ENCODE results near the gene OMA1.
"Not testable (repeated sequence)": the region's sequence is repeated elsewhere in the genome, so short reads cannot be mapped to it uniquely, and the experiment has no call there.

Gene OMA1
- total RNA-seq: 37.5 to 46.2 reads per million in 2 donors

DNA sequence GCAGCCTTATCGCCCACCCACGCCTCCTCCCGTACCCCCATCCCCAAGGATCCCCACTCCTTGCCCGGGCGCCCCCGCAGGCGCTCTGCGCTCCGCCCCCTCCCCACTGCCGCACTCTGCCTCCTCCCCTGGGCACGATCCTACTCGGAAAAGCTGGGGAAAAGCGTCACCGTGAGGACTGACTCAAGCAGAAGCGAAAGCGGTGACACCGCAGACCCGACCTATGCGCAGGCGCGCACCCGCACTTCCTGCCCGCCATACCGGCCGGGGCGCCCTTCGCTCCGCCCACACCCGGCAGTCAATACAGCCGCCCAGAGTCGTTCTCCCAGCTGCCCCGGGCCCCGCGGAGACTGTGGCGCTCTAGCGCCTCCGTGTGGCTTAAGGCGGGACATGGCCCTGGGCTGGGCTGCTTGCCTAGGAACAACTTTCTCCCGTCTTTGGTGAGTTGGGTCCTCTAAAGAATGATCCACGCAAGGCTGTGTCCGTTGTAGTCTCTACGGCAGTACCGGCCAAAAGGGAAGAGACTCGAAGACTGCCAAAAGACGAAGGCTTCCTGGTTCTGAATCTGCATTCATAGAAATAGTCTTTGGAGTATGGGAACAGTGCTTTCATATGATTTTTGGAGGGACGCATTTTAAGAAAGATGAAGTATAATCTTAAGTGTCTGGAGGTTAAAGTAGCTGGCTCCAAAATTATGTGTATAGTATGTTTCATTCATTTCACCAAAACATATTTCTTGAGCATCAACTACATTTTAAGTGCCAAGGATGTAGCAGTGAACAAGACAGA is at the start of gene OMA1:
OMA1 (minus strand) TSS at position 207 of the 789 bp plus-strand sequence. CDS start 7,432 bp downstream, outside the sequence.
- DNase-seq: peak; percentile 95

DNA sequence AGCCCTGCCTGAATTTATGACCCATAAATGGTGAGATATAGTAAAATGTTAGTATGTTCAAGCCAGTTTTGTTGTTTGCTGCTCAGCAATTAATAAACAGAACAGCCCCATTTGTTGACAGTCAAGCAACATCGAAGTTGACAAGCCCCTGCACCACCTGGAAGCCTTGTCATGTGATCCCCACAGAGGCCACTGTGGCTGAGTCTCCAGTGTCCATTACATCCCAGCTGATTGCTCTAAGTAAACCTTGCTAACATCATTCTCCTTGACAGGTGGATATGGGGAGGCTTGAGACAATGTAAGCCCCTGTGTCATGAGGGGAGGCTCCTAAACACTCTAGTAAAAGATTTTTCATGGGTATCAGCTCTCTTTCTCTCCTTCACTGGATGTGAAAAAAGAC is 48.0 kb upstream of the OMA1 start:
- DNase-seq: no peak

DNA sequence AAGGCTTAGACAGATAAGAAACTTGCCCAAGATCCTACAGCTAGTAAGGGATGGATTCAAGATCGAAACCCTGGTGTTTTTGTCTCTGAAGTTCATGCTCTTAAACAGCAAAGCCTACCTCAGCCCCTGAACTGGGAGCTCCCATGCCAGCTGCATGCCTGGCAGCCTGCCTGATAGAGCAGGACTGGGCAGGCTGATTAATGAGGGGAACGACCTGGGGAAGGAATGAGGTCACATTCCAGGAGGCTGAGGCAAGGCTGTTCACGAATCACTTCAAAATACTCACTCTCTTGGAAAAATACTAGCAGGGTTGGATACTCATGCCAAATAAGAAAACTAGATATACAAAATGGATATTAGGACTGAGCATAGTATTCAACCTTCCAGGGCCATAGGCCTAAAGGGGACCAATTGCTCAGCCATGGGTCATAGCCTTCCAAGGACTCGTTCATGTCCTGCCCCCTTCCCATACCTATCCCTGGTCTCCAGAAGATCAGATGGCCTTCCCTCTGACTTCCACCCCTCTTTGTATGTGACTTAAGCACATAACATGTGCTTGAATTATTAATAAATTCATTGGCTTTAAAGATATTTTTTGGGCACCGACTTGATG is 46.1 kb upstream of the OMA1 start:
- DNase-seq: no peak

DNA sequence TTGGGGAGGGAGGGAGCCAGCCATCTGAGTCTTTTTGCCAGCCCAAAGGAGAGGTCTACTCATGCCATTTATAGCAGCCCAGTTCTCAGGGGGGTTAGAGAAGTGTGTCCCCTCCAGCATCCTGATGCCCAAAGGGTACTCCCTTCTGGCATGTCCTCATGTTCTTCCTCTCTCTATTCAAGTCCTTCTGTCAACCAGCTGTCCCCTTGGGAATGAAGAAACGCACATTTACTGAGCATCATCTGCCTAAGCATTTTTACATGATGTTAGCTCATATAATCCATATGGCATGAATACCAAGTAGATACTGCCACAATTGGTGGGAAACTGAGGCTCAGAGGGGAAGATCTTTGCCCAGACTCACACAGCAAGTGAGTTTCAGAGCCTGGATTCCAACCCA is 45.3 kb upstream of the OMA1 start:
- DNase-seq: no peak

DNA sequence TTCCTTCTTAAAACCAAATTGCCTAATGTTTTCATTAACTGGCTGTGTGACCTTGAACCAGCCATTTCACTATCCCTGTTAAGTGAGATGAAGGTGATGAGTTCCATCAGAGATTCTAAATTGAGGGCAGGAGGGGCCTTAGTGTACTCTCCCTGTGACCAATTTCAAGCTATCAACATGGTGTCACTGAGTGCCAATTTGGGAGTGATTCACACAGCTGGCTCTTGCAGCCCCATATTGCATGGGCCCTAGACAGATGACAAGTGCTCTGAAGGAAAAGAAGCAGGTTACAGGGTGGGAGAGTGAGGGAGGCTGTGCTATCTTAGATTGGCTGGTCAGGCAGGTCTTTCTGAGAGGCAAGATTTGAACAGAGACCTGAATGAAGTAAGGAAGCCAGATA is 43.5 kb upstream of the OMA1 start:
- no peak for DNase-seq

DNA sequence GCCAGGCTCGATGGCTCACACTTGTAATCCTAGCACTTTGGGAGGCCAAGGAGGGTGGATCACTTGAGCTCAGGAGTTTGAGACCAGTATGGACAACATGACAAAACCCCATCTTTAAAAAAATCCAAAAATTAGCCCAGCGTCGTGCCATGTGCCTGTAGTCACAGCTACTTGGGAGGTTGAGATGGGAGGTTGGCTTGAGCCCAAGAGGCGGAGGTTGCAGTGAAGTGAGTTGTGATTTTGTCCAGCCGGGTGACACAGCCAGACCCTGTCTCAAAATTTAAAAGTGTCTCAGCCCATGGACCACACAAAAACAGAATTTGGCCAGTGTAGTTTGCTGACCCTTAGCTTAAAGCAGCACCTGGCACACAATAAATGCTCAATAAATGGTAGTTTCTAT is 41.9 kb upstream of the OMA1 start:
- no peak for DNase-seq

DNA sequence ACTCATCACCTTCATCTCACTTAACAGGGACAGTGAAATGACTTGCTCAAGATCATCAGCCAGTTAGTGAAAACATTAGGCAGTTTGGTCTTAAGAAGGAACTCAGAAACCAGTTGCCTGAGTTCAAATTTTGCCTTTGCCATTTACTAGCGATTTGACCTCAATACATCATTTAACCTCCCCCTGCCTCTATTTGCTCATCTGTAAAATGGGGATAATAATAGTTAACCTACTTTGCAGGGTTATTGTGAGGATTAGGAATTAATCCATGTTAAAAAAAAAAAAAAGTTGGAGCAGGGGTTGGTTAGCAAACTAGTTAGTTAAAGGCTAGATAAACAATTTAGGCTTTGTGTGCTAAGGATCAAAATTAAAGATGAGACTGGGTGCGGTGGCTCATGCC is 41.1 kb upstream of the OMA1 start:
- no peak for DNase-seq

DNA sequence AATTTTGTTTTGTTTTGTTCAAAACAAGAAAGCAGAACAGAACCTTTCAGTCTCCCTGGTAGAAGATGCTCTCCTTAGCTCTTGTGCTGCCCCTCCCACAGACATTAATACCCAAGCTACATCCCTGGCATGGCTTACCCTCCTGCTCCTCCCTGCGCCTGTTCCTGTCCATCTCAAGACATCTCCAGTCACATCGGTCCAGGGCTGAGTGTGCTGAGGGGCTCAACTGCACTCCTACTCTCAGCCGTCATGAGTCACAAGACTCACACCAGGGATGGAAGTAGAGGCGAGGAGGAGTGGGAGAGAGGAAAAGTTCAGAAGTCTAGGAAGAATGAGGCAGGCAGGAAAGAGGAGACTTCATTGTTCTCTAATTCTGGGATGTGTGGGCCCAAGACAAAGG is 39.7 kb upstream of the OMA1 start:
- no peak for DNase-seq

DNA sequence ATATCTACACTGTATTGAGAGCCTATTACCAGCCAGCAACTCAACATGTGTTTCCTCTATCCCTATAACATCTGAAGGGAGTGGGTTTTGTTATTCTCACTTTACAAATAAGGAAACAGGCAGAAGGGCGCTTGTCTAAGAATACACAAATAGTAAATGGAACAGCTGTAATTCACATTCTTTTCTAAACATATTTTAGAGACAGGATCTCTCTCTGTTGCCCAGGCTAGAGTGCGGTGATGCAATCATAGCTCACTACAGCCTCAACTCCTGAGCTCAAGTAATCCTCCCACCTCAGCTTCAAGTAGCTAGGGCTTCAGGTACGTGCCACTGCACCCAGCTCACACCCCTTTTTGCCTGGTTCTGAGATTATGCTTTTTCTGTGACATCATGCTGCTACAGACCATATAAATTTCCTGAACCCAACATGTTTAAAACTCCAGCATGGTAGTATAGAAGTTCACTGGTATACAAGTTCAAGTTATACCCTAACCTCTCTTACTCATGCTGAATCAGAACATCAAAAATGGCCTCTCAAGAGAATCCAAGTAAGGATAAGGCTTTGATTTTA is 39.1 kb upstream of the OMA1 start:
- no peak for DNase-seq

DNA sequence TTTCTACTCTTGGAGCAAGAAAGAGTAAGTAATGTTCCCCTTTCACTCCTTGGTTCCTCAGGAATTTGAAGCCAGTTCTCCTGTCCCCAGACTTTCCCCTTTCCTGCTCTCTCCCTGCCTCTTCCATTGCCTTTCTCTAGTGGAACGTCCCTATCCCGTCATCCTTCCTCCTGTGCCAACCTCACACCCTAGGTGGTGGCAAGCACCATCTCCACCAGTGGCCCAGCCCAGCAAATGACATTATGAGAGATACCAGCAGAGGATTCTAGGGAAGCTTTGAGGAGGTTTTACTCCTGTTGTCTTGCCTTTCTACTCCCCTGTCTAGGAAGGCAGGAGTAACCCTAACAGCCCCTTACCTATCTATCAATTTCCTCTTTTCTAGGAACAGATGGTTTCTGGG is 38.6 kb upstream of the OMA1 start:
- no peak for DNase-seq

DNA sequence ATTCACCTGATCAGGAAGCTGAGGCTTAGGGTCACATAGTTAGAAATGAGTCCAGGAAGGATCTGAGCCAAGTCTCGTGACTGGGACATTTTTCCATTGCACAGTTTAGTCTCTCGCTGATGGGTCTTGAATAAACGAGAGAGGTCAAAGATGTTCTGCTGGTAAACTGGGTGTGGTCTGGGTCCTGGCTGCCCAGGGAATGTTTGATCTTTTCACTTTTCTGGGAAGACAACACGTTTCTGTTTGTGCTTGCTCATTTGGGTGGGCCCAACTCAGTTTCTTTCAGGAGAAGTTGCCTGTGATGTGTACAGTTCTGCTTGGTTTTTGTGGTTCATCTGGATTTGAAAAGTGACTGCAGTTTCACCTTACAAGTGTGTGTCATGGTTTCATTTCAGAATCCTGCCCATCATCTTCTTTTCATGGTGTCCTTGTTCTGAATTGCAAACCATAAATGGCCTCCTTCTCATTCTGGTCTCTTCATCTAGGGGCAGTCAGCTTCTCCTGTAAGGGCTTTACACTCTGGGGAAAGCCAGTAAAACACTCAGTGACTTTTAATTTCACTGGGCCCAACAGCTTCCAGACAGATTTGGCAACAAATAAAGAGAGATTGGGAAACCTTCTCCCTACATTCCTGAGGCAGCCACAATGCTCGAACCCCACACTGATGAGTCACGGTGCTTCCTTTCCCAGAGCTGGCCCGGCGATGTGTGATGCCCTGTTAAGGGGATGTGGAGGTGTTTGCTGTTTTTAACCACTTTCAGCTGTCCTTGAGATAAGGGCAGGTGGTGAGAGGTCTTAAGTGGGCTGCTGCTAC is 37.8 kb upstream of the OMA1 start:
- no peak for DNase-seq

DNA sequence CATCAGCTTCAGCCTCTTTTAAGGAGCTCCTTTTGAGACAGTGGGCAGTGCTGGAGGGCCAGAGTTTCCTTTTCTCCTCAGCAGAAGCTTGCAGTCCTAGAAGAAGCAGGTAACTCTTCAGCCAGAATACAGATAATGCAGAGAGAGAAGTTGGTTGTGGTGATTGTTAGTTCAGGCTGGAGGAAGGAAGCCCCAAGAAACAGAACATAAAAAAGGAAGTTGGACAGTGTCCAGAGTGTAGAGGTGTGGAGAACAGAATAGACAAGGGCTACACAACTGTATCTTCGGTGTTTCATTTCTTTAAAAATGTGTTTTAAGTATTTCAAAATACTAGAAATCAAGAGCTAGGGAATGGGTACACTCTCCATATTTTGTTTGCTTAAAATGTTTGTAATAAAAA is 37.0 kb upstream of the OMA1 start:
- DNase-seq: no peak

DNA sequence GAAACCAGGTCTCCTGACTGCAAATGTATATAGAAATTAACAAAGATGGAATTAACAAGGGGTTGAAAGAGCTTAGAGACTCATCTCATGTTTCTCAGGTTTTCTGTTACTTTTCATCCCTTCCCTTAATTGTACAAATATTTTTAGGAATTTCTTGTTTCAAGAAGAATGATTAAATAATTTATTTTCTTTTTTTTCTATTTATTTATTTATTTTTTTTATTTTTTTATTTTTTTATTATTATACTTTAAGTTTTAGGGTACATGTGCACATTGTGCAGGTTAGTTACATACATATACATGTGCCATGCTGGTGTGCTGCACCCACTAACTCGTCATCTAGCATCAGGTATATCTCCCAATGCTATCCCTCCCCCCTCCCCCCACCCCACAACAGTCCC is 35.6 kb upstream of the OMA1 start:
- not testable (repeated sequence) for DNase-seq

DNA sequence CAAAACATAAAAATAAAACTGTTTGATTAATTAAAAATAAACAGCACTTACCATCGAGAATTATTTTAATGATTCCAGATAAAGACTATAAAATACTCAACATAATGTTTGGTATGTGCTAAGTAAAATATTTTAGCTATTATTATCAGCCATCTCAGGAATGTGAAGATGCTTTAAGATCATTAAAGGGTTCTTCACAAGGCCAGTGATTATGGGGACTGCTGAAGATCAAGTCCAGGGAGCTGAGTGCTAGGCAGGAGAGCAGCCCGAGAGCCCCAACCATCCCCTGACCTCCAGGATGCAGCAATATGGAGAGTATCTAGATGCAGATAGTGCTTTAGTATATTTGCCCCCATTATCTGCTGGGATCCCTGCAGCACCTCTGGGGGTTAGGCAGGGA is 35.1 kb upstream of the OMA1 start:
- DNase-seq: no peak

DNA sequence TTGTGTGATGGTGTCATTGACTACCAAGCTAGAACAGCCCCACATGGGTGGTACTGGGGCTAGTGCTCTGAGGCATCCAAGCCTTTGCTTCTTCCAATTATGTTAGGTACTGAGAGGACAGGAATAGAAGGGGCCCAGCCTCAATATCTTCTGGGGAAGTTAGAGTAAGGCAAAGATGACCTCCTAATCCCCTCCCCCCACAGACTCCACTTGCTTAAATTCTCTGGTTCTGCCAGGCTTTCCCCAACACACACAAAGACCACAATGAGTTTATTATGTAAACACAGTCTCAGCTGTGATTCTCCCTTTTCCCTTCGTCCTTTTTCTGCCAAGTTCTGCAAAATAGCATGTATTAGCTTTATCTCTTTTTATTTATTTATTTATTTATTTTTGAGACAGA is 33.7 kb upstream of the OMA1 start:
- no peak for DNase-seq

DNA sequence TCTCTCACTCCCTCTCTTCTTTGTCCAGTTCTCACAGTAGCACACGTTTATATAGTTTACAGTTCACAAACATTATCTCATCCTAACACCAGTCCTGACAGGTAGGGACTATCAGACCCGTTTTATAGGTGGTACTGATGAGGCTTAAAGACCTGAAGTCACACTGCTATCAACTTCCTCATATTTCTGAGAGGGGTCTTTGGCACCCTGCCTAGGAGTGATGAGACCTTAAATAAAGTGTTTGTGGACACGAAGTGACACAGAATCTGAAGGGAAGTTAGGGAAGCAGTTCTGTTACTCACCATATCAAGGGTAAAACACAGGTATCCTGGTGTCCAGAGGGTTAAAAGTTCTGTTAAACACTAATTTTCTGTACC is 31.1 kb upstream of the OMA1 start:
- DNase-seq: no peak

DNA sequence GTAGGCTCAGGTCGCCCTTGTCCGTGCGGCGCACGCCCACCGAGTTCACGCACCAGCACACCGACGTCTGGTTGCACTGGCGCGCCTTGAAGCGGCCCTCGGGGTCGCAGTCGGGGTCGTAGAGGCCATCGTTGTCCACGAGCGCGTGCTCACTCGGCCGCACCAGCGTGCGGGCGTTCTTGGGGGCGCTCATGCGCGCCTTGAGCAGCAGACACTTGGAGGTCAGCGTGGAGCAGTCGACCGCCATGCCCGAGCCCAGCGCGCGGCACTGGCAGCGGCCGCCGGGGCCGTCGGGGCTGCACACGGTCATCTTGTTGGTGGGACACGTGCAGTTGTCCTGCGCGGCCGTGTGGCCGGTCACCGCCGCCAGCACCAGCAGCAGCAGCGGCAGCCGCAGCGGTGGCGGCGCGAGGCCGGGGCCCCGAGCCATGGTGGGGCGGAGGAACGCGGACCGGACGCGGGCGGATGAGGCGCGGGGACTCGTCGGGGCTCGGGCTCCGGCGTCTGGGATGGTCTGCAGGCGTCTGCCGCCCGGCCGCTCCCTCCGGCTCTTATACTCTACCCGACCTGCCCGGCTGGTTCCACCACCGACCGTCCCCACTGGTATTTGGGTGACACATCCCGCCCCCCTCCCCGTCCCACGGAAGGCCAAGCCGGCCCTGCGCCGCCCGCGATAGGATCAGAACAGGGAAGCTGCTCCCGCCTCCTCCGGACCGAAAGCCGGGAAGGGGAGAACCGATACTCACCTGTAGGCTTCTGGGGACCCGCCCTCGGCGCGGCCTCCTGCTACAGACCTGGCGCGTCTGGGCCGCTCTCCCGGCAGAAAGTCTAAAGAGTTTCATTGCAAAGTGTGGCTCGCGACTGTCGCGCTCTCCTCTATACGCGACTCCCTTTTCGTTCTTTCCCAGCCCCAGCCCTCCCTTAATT is 30.5 kb upstream of the OMA1 start, which contains the start of gene TACSTD2:
TACSTD2 (minus strand) TSS at position 526 of the 927 bp plus-strand sequence; CDS start at position 430, 96 bp downstream.
- DNase-seq: no peak

DNA sequence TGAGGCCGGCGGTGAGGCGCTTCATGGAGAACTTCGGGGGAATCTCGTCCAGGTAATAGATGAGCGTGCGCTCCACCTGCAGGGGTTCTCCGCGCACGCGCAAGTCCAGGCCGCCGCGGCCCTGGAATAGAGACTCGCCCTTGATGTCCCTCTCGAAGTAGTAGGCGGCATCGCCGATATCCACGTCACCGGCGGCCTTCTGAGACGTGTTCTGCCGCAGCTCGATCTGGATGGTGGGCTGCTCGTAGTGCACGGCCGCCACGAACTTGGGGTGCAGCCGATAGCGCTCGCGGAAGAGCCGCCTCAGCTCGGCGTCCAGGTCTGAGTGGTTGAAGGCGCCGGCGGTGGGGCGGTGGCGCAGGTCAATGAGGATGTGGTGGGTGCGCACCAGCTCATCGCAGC is 29.8 kb upstream of the OMA1 start:
- DNase-seq: no peak

DNA sequence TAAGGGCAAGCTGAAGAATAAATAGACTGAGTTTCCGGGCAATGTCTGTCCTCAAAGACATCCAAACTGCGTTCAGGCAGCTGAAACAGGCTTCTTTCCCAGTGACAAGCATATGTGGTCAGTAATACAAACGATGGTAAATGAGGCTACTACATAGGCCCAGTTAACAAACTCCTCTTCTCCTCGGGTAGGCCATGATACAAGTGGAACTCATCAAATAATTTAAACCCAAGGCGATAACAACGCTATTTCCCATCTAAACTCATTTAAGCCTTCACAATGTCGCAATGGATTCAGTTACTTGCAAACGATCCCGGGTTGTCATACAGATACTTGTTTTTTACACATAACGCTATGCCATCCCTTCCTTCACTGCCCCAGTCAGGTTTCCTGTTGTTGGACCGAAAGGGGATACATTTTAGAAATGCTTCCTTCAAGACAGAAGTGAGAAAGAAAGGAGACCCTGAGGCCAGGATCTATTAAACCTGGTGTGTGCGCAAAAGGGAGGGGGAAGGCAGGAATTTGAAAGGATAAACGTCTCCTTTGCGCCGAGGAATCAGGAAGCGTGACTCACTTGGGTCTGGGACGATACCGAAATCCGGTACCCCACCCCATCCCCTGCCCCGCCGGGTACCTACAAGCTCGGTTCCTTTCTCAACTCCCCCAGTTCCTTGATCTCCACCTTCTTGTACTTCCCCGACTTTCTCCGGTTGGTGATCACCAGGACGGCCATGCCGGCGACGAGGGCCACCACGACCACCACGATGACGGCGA is 29.2 kb upstream of the OMA1 start:
- DNase-seq: no peak

DNA sequence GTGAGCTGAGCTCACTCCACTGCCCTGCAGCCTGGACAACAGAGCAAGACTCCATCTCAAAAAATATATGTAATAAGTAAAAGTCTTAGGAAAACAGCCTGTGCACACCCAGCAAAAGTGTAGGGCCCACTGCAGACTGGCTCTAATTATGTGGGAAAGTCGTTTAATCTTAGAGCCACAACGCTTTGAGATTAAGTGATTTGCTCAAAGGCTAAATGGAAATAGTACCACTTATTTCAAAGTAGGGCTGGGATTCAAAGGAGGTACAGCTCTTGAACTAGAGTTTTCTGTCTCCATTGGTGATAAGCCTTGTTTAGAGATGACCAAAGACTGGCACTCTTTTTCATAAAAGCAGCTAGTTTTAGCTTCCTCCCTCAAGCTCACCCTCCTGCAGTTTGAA is 28.3 kb upstream of the OMA1 start:
- DNase-seq: no peak

Measured in activated gamma-delta T cell (primary cell).